Endodermal cell (in vitro differentiated cells): ENCODE results near the gene DNAJC5. TPM values are rescaled to one million over a fixed set of nuclear protein-coding genes. Genes with fewer than 3 reads are reported as not detected.

Experiments used
- DNase-seq: peaks from one replicate; pipeline ENCODE4 v3.0.0-alpha.2; 2017
- H3K27ac ChIP-seq: 2 replicates; pipeline ENCODE4 v1.5.1; 2013; ENCODE audit warnings: mild to moderate bottlenecking, low read depth, low read length, moderate library complexity
- H3K27me3 ChIP-seq: 2 replicates; pipeline ENCODE4 v1.6.1; 2013; ENCODE audit warnings: mild to moderate bottlenecking, low read length, moderate library complexity; ENCODE audit not compliant: insufficient read depth, control insufficient read depth, poor library complexity, severe bottlenecking
- H3K36me3 ChIP-seq: 2 replicates; pipeline ENCODE4 v1.7.0; 2013; ENCODE audit warnings: mild to moderate bottlenecking, low read length, moderate library complexity; ENCODE audit not compliant: control insufficient read depth, insufficient read depth
- H3K4me1 ChIP-seq: one replicate; pipeline ENCODE4 v1.7.0; 2013; ENCODE audit warnings: low read length; ENCODE audit not compliant: control insufficient read depth, insufficient read depth
- H3K4me3 ChIP-seq: 2 replicates; pipeline ENCODE4 v1.5.1; 2013; ENCODE audit warnings: mild to moderate bottlenecking, low read length, moderate library complexity
- H3K9ac ChIP-seq: 2 replicates; pipeline ENCODE4 v1.6.1; 2013; ENCODE audit warnings: mild to moderate bottlenecking, low read length, moderate library complexity; ENCODE audit not compliant: poor library complexity, severe bottlenecking; ENCODE audit errors: extremely low read depth
- H3K9me3 ChIP-seq: 2 replicates; pipeline ENCODE4 v1.6.1; 2013; ENCODE audit warnings: mild to moderate bottlenecking, low read length, moderate library complexity; ENCODE audit not compliant: control insufficient read depth
- H3K27ac Mint-ChIP-seq: 2 replicates; pipeline ENCODE4 v1.8.0; 2020; ENCODE audit warnings: mixed read lengths
- H3K27me3 Mint-ChIP-seq: 2 replicates; pipeline ENCODE4 v1.8.0; 2021; ENCODE audit warnings: mild to moderate bottlenecking, mixed read lengths; ENCODE audit not compliant: insufficient read depth
- H3K36me3 Mint-ChIP-seq: 2 replicates; pipeline ENCODE4 v1.8.0; 2020; ENCODE audit warnings: low read depth, mixed read lengths
- H3K4me1 Mint-ChIP-seq: 2 replicates; pipeline ENCODE4 v1.8.0; 2020; ENCODE audit warnings: mixed read lengths
- H3K4me3 Mint-ChIP-seq: 2 replicates; pipeline ENCODE4 v1.8.0; 2020; ENCODE audit warnings: mild to moderate bottlenecking, moderate library complexity, mixed read lengths
- H3K9me3 Mint-ChIP-seq: 2 replicates; pipeline ENCODE4 v1.8.0; 2020; ENCODE audit warnings: mild to moderate bottlenecking, mixed read lengths
- CTCF ChIP-seq: fragments of 200-600 bp; sonication (generic); conservative IDR thresholded peaks from 2 replicates; pipeline ENCODE4 v1.5.0; 2021; ENCODE audit warnings: antibody characterized with exemption, mild to moderate bottlenecking
- WGBS, 2 experiments: methylation state at CpG; one replicate each; pipeline versions ENCODE4 v1.1.5 to v1.1.7; 2013; ENCODE audit warnings: missing lambda C conversion rate in 2 of 2, mixed read lengths in 1 of 2; ENCODE audit not compliant: insufficient coverage in 1 of 2, insufficient read length in 1 of 2; 5-methylcytosine and 5-hydroxymethylcytosine counted together
- total RNA-seq, 2 donors: library from RNA; stranded (reverse); fragmentation: NEBNext Ultra II Directional in 1 of 2; extraction: Animal tissue kit (Norgen Biotek cat#: 25700) in 1 of 2; gene quantifications; 2 replicates in 1 of 2; 3 replicates in 1 of 2; pipeline ENCODE4 v1.2.1, GENCODE V29; 2021

The DNAJC5 gene
- total RNA-seq, 2 donors from 2014 or later = 25.8 to 26.8 TPM

- Histone ChIP-seq H3K27me3 (no peaks in the 10 kb centered on the region), H3K36me3 (peaks cover 31% of the 10 kb centered on the region), H3K9ac (no peak overlapping the region), H3K4me1 (no peaks in the 10 kb centered on the region), H3K9me3 (no peaks in the 10 kb centered on the region), H3K27ac (no peak overlapping the region), H3K4me3 (no peak overlapping the region)
- Mint-ChIP-seq H3K4me3 (no peak overlapping the region), H3K36me3 (peaks cover 16% of the 10 kb centered on the region), H3K9me3 (no peaks in the 10 kb centered on the region), H3K4me1 (no peaks in the 10 kb centered on the region), H3K27ac (no peak overlapping the region), H3K27me3 (no peaks in the 10 kb centered on the region)
- 90 to 92% methylated on average over 14 of the region's 14 CpGs for WGBS, 2 experiments
- peak; percentile 36 for DNase-seq
- no peak for TF ChIP-seq CTCF
Measured at GRCh38 chr20:63937596-63937995, 42.7 kb downstream of the DNAJC5 start.

- H3K27me3 Mint-ChIP-seq = no peaks in the 10 kb centered on the region
- Histone ChIP-seq H3K36me3 (peaks cover 30% of the 10 kb centered on the region), H3K4me3 (no peak overlapping the region), H3K9me3 (no peaks in the 10 kb centered on the region), H3K27ac (no peak overlapping the region), H3K9ac (no peak overlapping the region), H3K4me1 (no peaks in the 10 kb centered on the region), H3K27me3 (no peaks in the 10 kb centered on the region)
- no peaks in the 10 kb centered on the region for H3K4me1 Mint-ChIP-seq
- H3K27ac Mint-ChIP-seq = no peak overlapping the region
- no peak for DNase-seq
- H3K4me3 Mint-ChIP-seq = no peak overlapping the region
- H3K36me3 Mint-ChIP-seq = peaks cover 20% of the 10 kb centered on the region
- no peak for TF ChIP-seq CTCF
- H3K9me3 Mint-ChIP-seq = no peaks in the 10 kb centered on the region
- WGBS, 2 experiments = 98 to 99% methylated on average over 26 to 31 of the region's 33 CpGs
Measured at GRCh38 chr20:63939061-63939935, 44.4 kb downstream of the DNAJC5 start.

- no peak overlapping the region for H3K27ac Mint-ChIP-seq
- H3K4me1 Mint-ChIP-seq = no peaks in the 10 kb centered on the region
- no peaks in the 10 kb centered on the region for H3K27me3 ChIP-seq
- no peak overlapping the region for H3K4me3 ChIP-seq
- H3K36me3 Mint-ChIP-seq = peaks cover 18% of the 10 kb centered on the region
- H3K9me3 Mint-ChIP-seq = no peaks in the 10 kb centered on the region
- H3K27ac ChIP-seq = no peak overlapping the region
- no peaks in the 10 kb centered on the region for H3K9me3 ChIP-seq
- no peak overlapping the region for H3K4me3 Mint-ChIP-seq
- WGBS, 2 experiments = 95 to 98% methylated on average over 23 of the region's 23 CpGs
- no peaks in the 10 kb centered on the region for H3K27me3 Mint-ChIP-seq
- no peaks in the 10 kb centered on the region for H3K4me1 ChIP-seq
- peak; percentile 79 for DNase-seq
- H3K36me3 ChIP-seq = peaks cover 30% of the 10 kb centered on the region
- no peak overlapping the region for H3K9ac ChIP-seq
- no peak for TF ChIP-seq CTCF
Measured at GRCh38 chr20:63940071-63940471, 45.1 kb downstream of the DNAJC5 start.
